Chondrocyte (in vitro differentiated cells): ENCODE data around the gene JPH3. TPM values are rescaled to one million over a fixed set of nuclear protein-coding genes. Genes with fewer than 3 reads are reported as not detected.
"Not testable (repeated sequence)": the region's sequence is repeated elsewhere in the genome, so short reads cannot be mapped to it uniquely, and the experiment has no call there.

Experiments
- DNase-seq: peaks from one replicate; pipeline ENCODE4 v3.0.0; 2021; ENCODE audit warnings: mixed read lengths, low spot score
- H3K27ac Mint-ChIP-seq: one replicate; pipeline ENCODE4 v1.8.0; 2021; ENCODE audit warnings: mild to moderate bottlenecking, moderate library complexity, mixed read lengths; ENCODE audit not compliant: unreplicated experiment
- H3K27me3 Mint-ChIP-seq: 2 replicates; pipeline ENCODE4 v1.8.0; 2021; ENCODE audit warnings: low read depth, mixed read lengths
- H3K36me3 Mint-ChIP-seq: 2 replicates; pipeline ENCODE4 v1.8.0; 2021; ENCODE audit warnings: low read depth, mixed read lengths
- H3K4me1 Mint-ChIP-seq: 2 replicates; pipeline ENCODE4 v1.8.0; 2021; ENCODE audit warnings: low read depth, mild to moderate bottlenecking, mixed read lengths
- H3K4me3 Mint-ChIP-seq: one replicate; pipeline ENCODE4 v1.8.0; 2021; ENCODE audit warnings: mild to moderate bottlenecking, moderate library complexity, mixed read lengths; ENCODE audit not compliant: unreplicated experiment
- H3K9me3 Mint-ChIP-seq: 2 replicates; pipeline ENCODE4 v1.8.0; 2021; ENCODE audit warnings: low read depth, mixed read lengths
- CTCF ChIP-seq: fragments of 200-600 bp; sonication (generic); IDR thresholded peaks from 2 replicates; pipeline ENCODE4 v1.5.0; 2021; ENCODE audit warnings: antibody characterized with exemption, mild to moderate bottlenecking, moderate library complexity
- total RNA-seq: library from RNA; stranded (reverse); gene quantifications from 3 replicates; pipeline ENCODE4 v1.2.1, GENCODE V29; 2021

JPH3 gene
- total RNA-seq, 1 donor from 2014 or later, result 1.2 TPM

DNA sequence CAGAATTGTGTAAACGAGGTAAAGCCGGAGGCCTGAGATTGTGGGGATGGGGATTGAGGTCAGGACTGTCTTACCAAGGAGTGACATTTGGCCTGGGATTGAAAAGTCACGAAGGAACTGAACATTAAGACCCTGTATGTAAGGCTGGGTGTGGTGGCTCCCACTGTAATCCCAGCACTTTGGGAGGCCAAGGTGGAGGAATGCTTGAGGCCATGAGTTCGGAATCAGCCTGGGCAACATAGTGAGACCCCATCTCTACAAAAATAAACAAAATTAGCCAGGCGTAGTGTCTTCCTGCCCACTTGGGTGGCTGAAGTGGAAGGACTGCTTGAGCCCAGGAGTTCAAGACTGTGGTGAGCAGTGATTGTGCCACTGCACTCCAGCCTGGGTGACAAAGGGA is 75.5 kb downstream of the JPH3 start:
- H3K36me3 Mint-ChIP-seq, result peaks cover 2% of the 10 kb centered on the region
- no peaks in the 10 kb centered on the region for H3K9me3 Mint-ChIP-seq
- H3K4me1 Mint-ChIP-seq, result peaks cover 11% of the 10 kb centered on the region
- TF ChIP-seq CTCF, result no peak
- no peak overlapping the region for H3K4me3 Mint-ChIP-seq
- DNase-seq, result no peak
- no peak overlapping the region for H3K27ac Mint-ChIP-seq
- peaks cover 19% of the 10 kb centered on the region for H3K27me3 Mint-ChIP-seq

- H3K36me3 Mint-ChIP-seq, result peaks cover 2% of the 10 kb centered on the region
- no peaks in the 10 kb centered on the region for H3K9me3 Mint-ChIP-seq
- H3K27me3 Mint-ChIP-seq, result peaks cover 21% of the 10 kb centered on the region
- peaks cover 11% of the 10 kb centered on the region for H3K4me1 Mint-ChIP-seq
- peak overlapping the region; percentile 29 for H3K27ac Mint-ChIP-seq
- TF ChIP-seq CTCF, result no peak
- DNase-seq, result no peak
- no peak overlapping the region for H3K4me3 Mint-ChIP-seq
Measured at GRCh38 chr16:87678618-87679017, 76.3 kb downstream of the JPH3 start.

DNA sequence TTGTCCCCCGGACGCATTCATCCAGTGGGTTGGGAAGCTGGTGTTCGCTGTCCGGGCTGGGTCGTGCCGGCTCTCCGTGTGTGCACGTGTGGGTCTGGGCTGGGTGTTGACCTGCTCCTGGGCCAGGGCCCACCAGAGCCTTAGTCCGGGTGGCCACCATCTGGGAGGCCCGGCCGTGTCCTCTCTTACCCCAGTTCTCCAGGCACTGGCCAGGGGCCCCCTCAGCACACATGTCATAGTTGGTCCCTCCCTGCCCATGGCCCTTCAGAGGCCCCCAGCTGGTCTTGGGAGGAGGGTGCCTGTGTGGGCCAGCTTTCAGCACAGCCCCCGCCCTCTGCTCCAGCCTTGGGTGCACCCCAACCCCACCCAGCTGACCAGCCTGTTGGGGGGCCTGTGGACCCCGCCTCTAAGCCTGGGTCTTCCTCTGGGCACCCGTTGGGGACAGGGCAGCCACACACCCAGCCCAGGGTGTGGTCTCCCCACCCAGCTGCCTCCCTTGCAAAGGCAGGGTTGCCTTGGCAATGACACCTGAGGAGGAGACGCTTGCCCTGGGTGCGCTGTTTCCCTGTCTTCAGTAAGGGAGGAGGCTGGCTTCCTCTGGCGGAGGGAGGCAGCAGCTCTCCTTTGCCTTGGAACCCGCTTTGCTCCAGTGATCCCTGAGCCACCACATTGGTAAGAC is 77.4 kb downstream of the JPH3 start:
- no peak for TF ChIP-seq CTCF
- peaks cover 20% of the 10 kb centered on the region for H3K27me3 Mint-ChIP-seq
- H3K9me3 Mint-ChIP-seq, result no peaks in the 10 kb centered on the region

DNA sequence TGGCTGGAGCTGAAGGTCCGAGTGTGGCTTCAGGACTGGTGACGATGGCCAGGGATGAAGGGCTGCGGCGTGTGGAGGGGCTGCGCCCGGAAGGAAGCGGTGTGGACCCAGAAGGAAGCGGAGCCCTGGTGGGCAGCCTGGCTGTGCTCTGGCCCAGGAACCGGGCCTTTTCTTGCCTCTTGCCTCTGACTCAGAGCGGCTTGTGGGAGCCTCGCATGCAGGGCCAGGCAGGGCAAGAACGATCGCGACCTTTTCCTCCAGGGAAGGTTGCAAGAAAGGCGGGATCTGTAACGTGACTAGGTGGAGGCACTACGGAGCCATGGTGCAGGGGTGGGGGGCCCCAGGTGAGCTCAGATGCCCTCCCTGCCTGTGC is 78.0 kb downstream of the JPH3 start:
- Mint-ChIP-seq H3K27me3 (peaks cover 20% of the 10 kb centered on the region), H3K4me3 (no peak overlapping the region), H3K36me3 (no peaks in the 10 kb centered on the region), H3K27ac (no peak overlapping the region), H3K4me1 (peaks cover 11% of the 10 kb centered on the region), H3K9me3 (no peaks in the 10 kb centered on the region)
- TF ChIP-seq CTCF, result no peak
- no peak for DNase-seq

More for the DNA sequence above, 77.4 kb downstream of the JPH3 start:
- Mint-ChIP-seq H3K36me3 (peaks cover 2% of the 10 kb centered on the region), H3K27ac (no peak overlapping the region), H3K4me1 (peaks cover 11% of the 10 kb centered on the region), H3K4me3 (no peak overlapping the region)
- no peak for DNase-seq

- H3K27me3 Mint-ChIP-seq, result peaks cover 21% of the 10 kb centered on the region
- not testable (repeated sequence) for H3K9me3 Mint-ChIP-seq, H3K27ac Mint-ChIP-seq, DNase-seq, H3K36me3 Mint-ChIP-seq, H3K4me3 Mint-ChIP-seq
- H3K4me1 Mint-ChIP-seq, result peaks cover 11% of the 10 kb centered on the region
Measured at GRCh38 chr16:87681051-87681602, 78.8 kb downstream of the JPH3 start.
